Gastrocnemius medialis (tissue), 4 donors: ENCODE data around the gene RBPJ. TPM values are rescaled to one million over a fixed set of nuclear protein-coding genes. Genes with fewer than 3 reads are reported as not detected.

Source experiments
- ATAC-seq, 2 donors: fragments of 150-250 bp; one replicate each; pipeline ENCODE4 v1.9.1; 2016
- DNase-seq, 2 donors: peaks; one replicate each; pipeline ENCODE4 v3.0.0-alpha.2; 2019
- H3K27ac ChIP-seq, 4 donors: fragments of 200-600 bp; sonication (generic); 1 replicate in 1 of 4; 2 replicates in 3 of 4; pipeline ENCODE4 v1.5.1; 2016 to 2018; ENCODE audit warnings: mild to moderate bottlenecking in 2 of 4, moderate library complexity in 1 of 4
- H3K27me3 ChIP-seq, 3 donors: fragments of 200-600 bp; sonication (generic) in 2 of 3; 1 replicate in 1 of 3; 2 replicates in 2 of 3; pipeline versions ENCODE4 v1.5.1 to v1.6.0; 2016 to 2019; ENCODE audit warnings: mild to moderate bottlenecking in 1 of 3, moderate library complexity in 1 of 3
- H3K36me3 ChIP-seq, 2 donors: fragments of 200-600 bp; sonication (generic) in 1 of 2; one replicate each; pipeline ENCODE4 v1.5.1; 2017 to 2018
- H3K4me1 ChIP-seq, 2 donors: fragments of 200-600 bp; sonication (generic) in 1 of 2; one replicate each; pipeline ENCODE4 v1.5.1; 2016 to 2017; ENCODE audit warnings: mild to moderate bottlenecking in 2 of 2
- H3K4me3 ChIP-seq, 4 donors: fragments of 200-600 bp; sonication (generic) in 3 of 4; 1 replicate in 1 of 4; 2 replicates in 3 of 4; pipeline ENCODE4 v1.5.1; 2016 to 2019; ENCODE audit warnings: mild to moderate bottlenecking in 2 of 4
- H3K9me3 ChIP-seq, 3 donors: fragments of 200-600 bp; sonication (generic) in 2 of 3; 1 replicate in 1 of 3; 2 replicates in 2 of 3; pipeline ENCODE4 v1.5.1; 2016 to 2019
- CTCF ChIP-seq, 5 experiments: fragments of 450-650 bp in 3 of 5; fragments of 200-600 bp in 2 of 5; sonication (generic) in 2 of 5; IDR thresholded peaks in 4 of 5; conservative IDR thresholded peaks in 1 of 5; 1 replicate in 4 of 5; 2 replicates in 1 of 5; pipeline ENCODE4 v1.5.1; 2016 to 2019; ENCODE audit warnings: antibody characterized with exemption in 5 of 5, mild to moderate bottlenecking in 3 of 5, moderate library complexity in 3 of 5
- POLR2A ChIP-seq, 2 donors: fragments of 450-650 bp; IDR thresholded peaks; one replicate each; pipeline ENCODE4 v1.6.1; 2017; ENCODE audit warnings: antibody characterized with exemption in 2 of 2, mild to moderate bottlenecking in 2 of 2, moderate library complexity in 2 of 2
- in situ Hi-C, 4 donors: fragments of 200-750 bp; cut with MboI; loops; one replicate each; pipeline versions ENCODE4 v1.15.0 to v1.8.0; 2017; ENCODE audit warnings: low sequenced_read_pairs in 4 of 4
- intact Hi-C: fragments of 100-400 bp; cut with DNase I; formaldehyde crosslinking; loops from one replicate; pipeline ENCODE4 v1.15.1; 2023; ENCODE audit warnings: low total_unique reads
- total RNA-seq, 4 donors: library from RNA; depleted of rRNA; stranded (reverse); fragments of >200 nt; gene quantifications; one replicate each; pipeline versions ENCODE4 v1.1.0 to v1.2.3, GENCODE V29; 2016

RBPJ gene
- total RNA-seq, 4 donors from 2014 or later: 22.8 to 73.3 (median 37.1) TPM

- TF ChIP-seq POLR2A (IDR thresholded peaks at IDR 0.05): no peak
- no peak for TF ChIP-seq CTCF (IDR thresholded peaks at IDR 0.05 in 4 of 5, conservative IDR thresholded peaks at IDR 0.05 in 1 of 5)
- in situ Hi-C loops: no loop called here
- intact Hi-C loops: no loop called here
- Histone ChIP-seq H3K36me3 (peaks cover 0 to 24% of the 10 kb centered on the region in 2 donors), H3K27ac (peak overlapping the region in 1 of 4 donors; percentile 24), H3K4me1 (peaks cover 18 to 22% of the 10 kb centered on the region in 2 donors), H3K27me3 (no peaks in the 10 kb centered on the region), H3K9me3 (no peaks in the 10 kb centered on the region), H3K4me3 (no peak overlapping the region)
- DNase-seq (no peak), ATAC-seq (no peak)
Observed at GRCh38 chr4:26431461-26432180, 110.8 kb downstream of the RBPJ start.

GRCh38 chr4:26432419-26432818 lies 111.6 kb downstream of the RBPJ start:
- H3K9me3 ChIP-seq: no peaks in the 10 kb centered on the region
- peak; percentile 81 to 82 for ATAC-seq
- TF ChIP-seq CTCF (IDR thresholded peaks at IDR 0.05 in 4 of 5, conservative IDR thresholded peaks at IDR 0.05 in 1 of 5): no peak
- H3K27ac ChIP-seq: peak overlapping the region in 1 of 4 donors; percentile 24
- H3K4me1 ChIP-seq: peaks cover 10 to 16% of the 10 kb centered on the region in 2 donors
- intact Hi-C loops: no loop called here
- no peaks in the 10 kb centered on the region for H3K27me3 ChIP-seq
- no peak overlapping the region for H3K4me3 ChIP-seq
- no peak for DNase-seq
- H3K36me3 ChIP-seq: peaks cover 0 to 24% of the 10 kb centered on the region in 2 donors
- in situ Hi-C loops: no loop called here

- in situ Hi-C loops (no loop called here), intact Hi-C loops (no loop called here)
- H3K27me3 ChIP-seq: no peaks in the 10 kb centered on the region
- peaks cover 0 to 24% of the 10 kb centered on the region in 2 donors for H3K36me3 ChIP-seq
- ATAC-seq (no peak), DNase-seq (no peak)
- TF ChIP-seq CTCF (IDR thresholded peaks at IDR 0.05 in 4 of 5, conservative IDR thresholded peaks at IDR 0.05 in 1 of 5) (no peak), POLR2A (IDR thresholded peaks at IDR 0.05) (no peak)
- no peaks in the 10 kb centered on the region for H3K9me3 ChIP-seq
- no peak overlapping the region for H3K27ac ChIP-seq
- H3K4me3 ChIP-seq: no peak overlapping the region
- H3K4me1 ChIP-seq: peaks cover 7 to 16% of the 10 kb centered on the region in 2 donors
Observed at GRCh38 chr4:26433556-26433955, 112.7 kb downstream of the RBPJ start.

- peaks cover 0 to 22% of the 10 kb centered on the region in 2 donors for H3K36me3 ChIP-seq
- peaks cover 7 to 16% of the 10 kb centered on the region in 2 donors for H3K4me1 ChIP-seq
- H3K4me3 ChIP-seq: no peak overlapping the region
- TF ChIP-seq CTCF (IDR thresholded peaks at IDR 0.05 in 4 of 5, conservative IDR thresholded peaks at IDR 0.05 in 1 of 5) (no peak), POLR2A (IDR thresholded peaks at IDR 0.05) (no peak)
- in situ Hi-C loops: no loop called here
- no peak for ATAC-seq
- intact Hi-C loops: no loop called here
- no peaks in the 10 kb centered on the region for H3K9me3 ChIP-seq
- H3K27ac ChIP-seq: no peak overlapping the region
- no peak for DNase-seq
- no peaks in the 10 kb centered on the region for H3K27me3 ChIP-seq
Observed at GRCh38 chr4:26434030-26434639, 113.3 kb downstream of the RBPJ start.
